ENCODE measurements around the gene KIF26B.

- TF ChIP-seq POLR2A (IDR thresholded peaks at IDR 0.05) (no peak), POLR2AphosphoS5 (IDR thresholded peaks at IDR 0.05) (no peak), CTCF (IDR thresholded peaks at IDR 0.05) (no peak), EP300 (IDR thresholded peaks at IDR 0.05) (no peak)
These were observed 495.7 kb downstream of the KIF26B start for GRCh38 chr1:245650441-245650960.

All from suprapubic skin (tissue), 4 donors.